ENCODE measurements around the gene TXLNG.
A peak's percentile ranks its signal among the peaks of the same experiment; 100 is the strongest.

The TXLNG gene

DNA sequence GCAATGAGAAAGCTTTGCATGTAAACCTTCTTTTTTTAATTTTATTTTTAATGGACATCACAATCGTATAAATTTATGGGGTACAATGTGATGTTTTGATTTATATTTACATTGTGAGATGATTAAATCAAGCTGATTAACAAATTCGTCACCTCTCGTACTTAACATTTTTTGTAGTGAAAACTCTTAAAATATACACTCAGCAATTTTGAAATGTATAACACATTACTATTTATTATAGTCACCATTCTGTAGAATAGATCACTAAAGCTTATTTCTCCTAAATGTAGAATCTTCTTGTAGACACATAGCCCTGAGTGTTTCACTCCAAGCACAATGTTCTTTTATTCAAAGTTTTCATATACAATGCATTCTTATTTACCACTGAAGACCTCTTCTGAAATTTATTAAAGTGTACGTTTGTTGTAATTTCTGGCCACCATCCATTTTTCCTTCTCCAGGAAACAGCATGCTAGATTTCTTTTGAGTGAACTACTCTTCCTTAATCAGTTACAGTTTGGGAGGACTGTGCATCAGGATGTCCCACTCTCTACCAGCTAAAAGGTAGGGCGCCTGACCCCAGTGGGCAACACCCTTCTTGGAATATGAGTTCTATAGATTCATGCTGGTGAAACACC, 88.3 kb downstream of the TXLNG start:
- DNase-seq: no peak

DNA sequence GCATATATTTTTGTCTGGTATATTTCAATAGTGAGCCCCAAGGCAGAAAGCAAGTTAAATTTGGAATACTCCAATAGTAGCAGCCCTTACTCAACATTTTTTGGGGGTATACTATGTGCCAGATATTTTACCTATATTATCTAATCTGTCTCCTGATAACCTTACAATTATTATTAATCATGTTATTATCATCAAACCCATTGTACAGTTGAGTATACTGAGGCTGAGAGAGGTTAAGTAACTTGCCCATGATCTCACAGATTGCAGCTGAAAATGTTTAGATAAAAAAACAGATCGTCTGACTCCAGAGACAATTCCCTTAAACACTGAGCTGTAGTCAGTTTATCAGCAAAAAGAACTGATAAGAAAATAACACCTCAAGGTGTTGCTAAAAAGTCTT, 90.4 kb downstream of the TXLNG start:
- DNase-seq: no peak

DNA sequence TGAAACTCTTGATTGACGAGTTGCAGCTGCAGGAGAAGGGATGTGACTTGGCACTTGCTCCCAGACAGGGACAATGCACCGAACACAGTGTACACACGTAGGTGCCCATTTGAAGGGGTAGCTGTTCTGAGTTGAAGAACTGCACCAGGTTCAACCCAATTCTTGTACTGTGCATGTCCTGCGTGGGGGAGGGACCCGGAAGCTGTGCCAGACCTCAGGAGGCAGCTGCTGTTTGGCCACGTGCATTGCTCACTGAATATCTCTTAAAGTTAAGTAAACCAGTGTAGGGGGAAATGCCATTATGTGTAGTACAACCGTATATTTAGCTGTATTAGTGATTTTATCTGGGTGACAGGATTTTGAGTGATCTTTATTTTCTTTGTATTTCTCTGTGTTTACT, 95.9 kb downstream of the TXLNG start:
- DNase-seq: no peak

DNA sequence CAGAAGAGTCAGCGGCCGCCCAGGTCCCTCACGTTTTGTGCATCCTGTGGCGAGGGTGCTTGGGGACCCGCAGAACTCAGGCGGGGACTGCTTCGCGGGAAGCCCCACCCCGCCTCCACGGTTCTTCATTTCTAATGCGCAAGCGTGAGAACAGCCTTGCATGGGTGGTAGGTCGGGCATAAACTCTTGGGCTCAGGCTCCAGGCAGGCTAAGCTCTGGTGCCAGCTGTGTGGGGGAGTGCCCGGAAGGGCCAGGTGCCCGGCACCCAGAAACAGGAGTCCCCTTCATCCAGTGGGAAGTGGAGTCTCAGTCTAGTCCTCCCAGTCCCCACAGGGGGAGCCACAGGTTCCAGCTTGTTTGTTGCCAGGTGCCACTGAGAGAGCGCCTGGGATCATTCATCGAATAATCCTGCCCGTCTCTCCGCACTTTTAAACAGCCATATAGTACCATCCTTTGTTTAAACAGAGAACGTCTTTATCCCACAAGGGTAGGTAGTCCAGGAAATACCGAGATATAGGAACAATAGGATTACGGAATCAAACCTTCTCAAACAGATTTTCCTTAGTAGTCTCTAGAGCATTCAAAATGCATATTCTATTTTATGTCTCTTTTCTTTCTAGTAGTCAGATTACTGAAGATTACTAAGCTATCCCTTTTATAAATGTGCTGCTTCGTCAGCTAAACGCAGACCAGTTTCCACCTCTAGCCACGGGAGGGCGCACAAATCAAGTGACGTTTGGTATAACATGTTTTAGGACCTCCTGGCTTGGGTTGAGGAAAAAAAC, 96.6 kb downstream of the TXLNG start:
- DNase-seq: peak; percentile 59

DNA sequence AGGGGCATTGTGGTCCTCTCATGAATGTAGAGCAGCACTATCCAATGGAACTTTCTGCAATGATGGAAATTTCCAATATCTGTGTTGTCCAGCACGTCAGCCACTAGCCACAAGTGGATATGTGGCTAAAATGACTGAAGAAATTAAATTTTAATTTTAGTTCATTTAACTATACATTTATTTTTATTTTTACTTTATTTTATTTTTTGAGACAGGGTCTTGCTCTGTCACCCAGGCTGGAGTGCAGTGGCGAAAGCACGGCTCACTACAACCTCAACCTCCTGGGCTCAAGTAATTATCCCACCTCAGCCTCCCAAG, 97.2 kb downstream of the TXLNG start:
- DNase-seq: no peak

DNA sequence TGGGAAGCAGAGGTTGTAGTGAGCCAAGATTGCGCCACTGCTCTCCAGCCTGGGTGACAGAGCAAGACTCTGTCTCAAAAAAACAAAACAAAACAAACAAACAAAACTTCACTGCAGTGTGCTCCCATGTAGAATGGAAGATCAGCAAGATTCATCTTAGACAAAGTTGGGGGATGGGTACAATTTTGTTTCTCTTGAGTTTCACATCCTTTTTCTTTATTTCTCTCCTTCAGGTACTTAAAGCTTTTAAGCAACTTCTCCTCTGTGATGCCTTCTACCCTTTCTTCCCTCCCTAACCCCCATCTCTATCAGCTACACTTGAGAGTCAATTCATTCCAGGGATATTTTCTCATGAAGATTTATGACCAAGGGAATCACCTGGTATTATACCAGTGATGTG, 99.4 kb downstream of the TXLNG start:
- DNase-seq: no peak

DNA sequence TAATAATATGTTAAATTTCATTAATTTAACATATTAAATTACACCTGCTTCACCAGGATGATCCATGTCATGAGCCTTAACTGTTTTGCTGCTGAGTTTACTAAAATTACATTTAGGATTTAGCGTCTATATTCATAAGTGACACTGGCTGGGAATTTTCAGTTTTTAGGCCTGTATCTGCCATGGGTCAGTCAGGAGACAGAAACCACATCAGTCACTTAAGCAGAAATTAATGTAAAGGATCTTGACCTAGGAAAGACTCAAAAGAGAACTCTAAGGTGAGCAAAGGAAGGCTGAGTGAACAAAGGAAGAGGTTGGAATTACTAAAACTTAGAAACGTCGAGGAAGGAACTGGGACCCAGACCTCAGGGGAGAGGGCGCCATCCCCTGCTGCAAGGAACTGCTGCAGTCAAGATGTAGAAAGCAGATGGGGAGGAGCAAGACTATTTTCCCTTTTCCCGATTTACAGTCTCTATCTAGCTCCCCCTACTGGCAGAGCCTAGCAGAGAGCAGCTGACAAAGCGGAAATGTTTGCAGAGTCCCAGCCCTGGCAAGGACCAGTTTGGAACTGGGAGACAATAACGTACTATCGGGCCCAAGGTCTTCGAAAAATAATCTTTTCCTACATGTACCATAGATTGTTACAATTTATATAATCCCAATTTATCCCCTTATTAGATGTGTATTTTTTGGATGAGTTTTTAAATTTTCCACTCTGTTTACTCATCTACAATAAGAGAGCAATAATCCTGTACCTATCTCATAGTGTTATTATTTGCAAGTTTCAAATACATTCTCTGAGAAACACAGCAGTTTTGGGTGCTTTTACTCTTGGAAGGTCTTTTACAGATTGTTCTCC, 106.5 kb downstream of the TXLNG start:
- peak; percentile 26 for DNase-seq
